ENCODE results near the gene THRB. TPM values are rescaled to one million over a fixed set of nuclear protein-coding genes. Genes with fewer than 3 reads are reported as not detected.

THRB gene
- total RNA-seq, 2 experiments from 2014 or later, result not detected

DNA sequence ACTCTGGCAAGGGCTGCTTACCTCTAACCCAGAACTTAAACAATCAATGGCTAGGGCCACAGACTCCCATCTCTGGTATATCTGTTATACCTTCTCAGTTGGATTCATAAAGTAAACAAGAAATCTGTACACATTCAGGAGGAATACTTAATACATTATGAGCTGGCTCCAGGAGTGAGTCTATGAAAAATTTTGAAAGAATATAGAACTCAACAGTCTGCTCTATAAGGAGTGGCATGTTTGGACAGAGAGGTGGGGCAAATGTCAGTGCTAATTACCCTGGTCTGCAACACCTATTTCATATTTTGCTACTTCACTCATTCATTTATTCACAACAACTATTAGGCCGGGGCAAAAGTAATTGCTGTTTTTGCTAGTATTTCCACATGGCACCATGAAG lies 245.1 kb downstream of the THRB start:
- no peaks in the 10 kb centered on the region for H3K36me3 Mint-ChIP-seq
- no peak overlapping the region for H3K4me3 Mint-ChIP-seq
- no peaks in the 10 kb centered on the region for H3K9me3 Mint-ChIP-seq
- DNase-seq, result no peak
- H3K27ac Mint-ChIP-seq, result no peak overlapping the region
- no peaks in the 10 kb centered on the region for H3K4me1 Mint-ChIP-seq
- H3K27me3 Mint-ChIP-seq, result peaks cover 18% of the 10 kb centered on the region

DNA sequence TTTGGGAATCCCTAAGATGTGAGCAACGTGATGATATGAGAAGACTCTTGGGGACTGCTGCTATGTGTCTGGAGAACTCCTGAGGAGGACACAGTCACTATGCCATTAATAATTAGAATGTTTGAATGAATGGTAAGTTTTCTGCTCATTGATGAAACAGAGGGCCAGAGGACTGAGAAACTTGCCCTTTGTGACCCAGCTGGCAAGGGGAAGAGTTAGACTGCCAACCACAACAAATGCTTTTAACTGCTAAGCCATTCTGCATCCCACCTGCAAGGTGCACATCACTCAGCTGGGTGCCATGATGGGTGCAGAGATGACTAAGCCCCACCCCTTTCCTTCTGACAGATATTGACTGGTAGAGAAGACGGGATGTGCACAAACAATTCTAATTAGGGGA lies 249.6 kb downstream of the THRB start:
- Mint-ChIP-seq H3K36me3 (no peaks in the 10 kb centered on the region), H3K27ac (no peak overlapping the region), H3K27me3 (peaks cover 6% of the 10 kb centered on the region), H3K4me3 (no peak overlapping the region), H3K4me1 (no peaks in the 10 kb centered on the region), H3K9me3 (no peaks in the 10 kb centered on the region)
- DNase-seq, result no peak

DNA sequence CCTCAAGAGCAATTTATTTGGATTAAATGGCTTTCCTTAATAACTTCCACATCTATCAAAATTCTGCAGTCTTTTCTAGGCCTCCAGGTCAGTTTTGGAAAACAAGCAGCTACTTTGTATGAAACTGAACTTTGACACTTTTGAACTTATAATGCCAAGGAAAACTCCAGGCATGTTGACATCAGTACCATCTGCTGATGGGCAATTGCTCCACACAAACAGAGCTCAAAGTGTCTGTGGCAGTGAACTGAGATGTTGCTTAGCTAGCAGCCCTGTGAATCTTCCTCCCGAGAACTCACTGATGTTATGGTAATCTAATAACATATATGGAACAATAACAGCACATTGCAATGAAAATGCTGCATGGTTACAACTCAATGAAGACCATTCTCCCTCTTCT lies 250.2 kb downstream of the THRB start:
- Mint-ChIP-seq H3K27me3 (peaks cover 6% of the 10 kb centered on the region), H3K9me3 (no peaks in the 10 kb centered on the region), H3K4me1 (no peaks in the 10 kb centered on the region), H3K27ac (no peak overlapping the region), H3K4me3 (no peak overlapping the region), H3K36me3 (no peaks in the 10 kb centered on the region)
- no peak for DNase-seq

DNA sequence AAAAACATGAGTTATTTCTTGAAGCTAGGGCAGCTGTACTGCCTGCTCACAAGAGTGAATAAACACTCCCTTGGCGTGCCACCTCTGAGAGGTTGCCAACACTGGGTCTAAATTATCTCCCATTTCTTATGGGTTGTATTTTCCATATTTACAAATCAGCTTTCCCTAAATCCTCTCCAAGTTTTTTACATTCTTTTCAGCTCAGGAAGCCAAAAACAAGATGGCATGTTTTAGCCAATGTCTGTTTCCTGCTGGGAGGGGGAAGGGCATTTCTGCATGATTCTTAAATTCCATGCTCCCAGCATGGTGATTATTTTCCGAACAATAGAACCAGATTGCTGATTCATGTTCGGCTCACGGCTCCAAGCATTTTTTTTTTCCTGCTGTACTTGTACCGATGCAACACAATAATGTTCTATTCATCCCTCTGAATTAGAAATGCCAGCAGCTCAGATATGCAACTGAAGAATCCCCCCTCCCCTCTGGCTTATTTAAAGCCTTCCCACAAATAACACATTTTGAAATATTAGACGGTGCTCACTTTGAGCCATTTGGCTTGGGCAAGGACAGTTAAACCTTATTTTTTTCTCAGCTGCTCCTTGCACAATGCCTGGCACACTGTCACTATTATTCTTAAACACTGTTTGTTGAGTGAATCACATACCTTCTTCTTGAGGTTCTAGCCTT lies 252.5 kb downstream of the THRB start:
- DNase-seq, result no peak
- H3K4me1 Mint-ChIP-seq, result no peaks in the 10 kb centered on the region
- H3K4me3 Mint-ChIP-seq, result no peak overlapping the region
- no peak overlapping the region for H3K27ac Mint-ChIP-seq
- no peaks in the 10 kb centered on the region for H3K36me3 Mint-ChIP-seq
- no peaks in the 10 kb centered on the region for H3K9me3 Mint-ChIP-seq
- no peaks in the 10 kb centered on the region for H3K27me3 Mint-ChIP-seq

DNA sequence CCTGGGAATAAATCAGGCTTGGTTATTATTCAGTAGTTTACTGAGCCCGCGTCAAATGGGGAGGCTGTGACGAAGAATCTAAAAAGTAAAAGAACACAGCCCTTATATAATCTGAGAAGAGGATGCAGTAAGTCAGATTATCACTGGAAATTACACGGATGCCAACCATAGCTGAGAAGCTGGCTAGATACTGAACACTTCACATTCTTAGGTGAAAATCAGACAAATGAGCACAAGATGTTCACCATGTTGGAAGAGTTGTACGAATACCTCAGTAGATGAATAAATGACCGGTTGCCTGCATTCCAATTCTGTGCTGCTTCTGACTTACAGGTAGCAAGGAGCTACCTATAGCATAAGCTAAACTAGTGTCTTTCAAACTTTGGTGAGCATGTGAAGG lies 254.3 kb downstream of the THRB start:
- Mint-ChIP-seq H3K27me3 (no peaks in the 10 kb centered on the region), H3K9me3 (no peaks in the 10 kb centered on the region), H3K36me3 (no peaks in the 10 kb centered on the region), H3K4me3 (no peak overlapping the region), H3K27ac (no peak overlapping the region), H3K4me1 (peaks cover under 1% of the 10 kb centered on the region)
- DNase-seq, result no peak

DNA sequence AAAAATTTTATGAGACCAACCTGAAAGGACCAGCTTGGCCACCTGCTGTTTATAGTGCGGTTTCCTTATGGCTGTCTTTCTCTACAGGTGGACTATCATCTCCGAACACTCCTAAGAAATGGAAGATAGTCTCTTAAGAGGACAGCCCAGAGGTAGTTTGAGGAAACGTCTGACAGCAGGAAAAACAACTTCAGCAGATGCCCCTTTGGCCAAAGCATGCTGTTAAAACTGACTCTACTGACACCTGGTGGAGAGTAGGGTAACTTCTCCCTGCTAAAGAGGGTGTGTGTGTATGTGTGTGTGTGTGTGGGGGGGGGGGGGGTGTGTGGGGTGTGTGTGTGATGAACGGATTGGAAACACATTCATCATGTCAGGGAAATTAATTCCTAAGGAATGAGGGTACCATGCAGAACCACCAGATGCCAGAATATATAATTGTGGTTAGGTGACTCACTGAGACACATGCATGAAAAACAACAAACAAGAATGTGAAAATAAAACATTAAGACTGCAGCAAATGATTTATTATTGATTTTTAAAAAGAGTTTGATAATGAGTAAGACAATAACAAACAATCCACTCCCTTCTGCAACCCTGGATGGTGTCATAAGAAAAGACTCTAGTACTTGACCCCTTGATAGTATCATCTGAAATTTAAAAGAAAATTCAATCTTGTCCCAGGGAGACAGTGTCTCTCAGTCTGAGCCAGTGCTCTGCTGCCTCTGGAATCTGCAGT lies 256.5 kb downstream of the THRB start:
- Mint-ChIP-seq H3K9me3 (no peaks in the 10 kb centered on the region), H3K27ac (no peak overlapping the region), H3K27me3 (peaks cover 4% of the 10 kb centered on the region), H3K4me3 (no peak overlapping the region), H3K4me1 (peaks cover 1% of the 10 kb centered on the region), H3K36me3 (no peaks in the 10 kb centered on the region)
- DNase-seq, result peak; percentile 22

DNA sequence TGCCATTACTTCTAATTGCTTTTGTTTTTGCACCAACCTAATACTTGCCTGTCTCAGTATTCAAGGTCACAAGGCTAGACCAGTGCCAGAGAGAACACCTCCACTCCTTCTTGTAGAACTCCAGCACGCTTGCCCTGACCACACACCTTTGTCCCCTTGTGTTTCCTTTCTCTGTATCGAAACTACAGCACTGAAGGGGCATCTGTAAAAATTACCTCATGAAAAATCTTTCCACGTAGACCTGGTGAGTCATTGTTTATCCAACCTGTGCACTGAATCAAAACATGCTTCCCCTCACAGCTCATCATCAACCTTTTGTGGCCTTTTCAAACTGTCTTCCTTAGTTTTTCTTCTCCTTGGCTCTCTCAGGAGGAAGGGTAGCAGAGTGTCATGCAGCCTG lies 259.5 kb downstream of the THRB start:
- Mint-ChIP-seq H3K27ac (no peak overlapping the region), H3K36me3 (no peaks in the 10 kb centered on the region), H3K4me1 (peaks cover 1% of the 10 kb centered on the region), H3K4me3 (no peak overlapping the region), H3K9me3 (no peaks in the 10 kb centered on the region), H3K27me3 (peaks cover 4% of the 10 kb centered on the region)
- no peak for DNase-seq

DNA sequence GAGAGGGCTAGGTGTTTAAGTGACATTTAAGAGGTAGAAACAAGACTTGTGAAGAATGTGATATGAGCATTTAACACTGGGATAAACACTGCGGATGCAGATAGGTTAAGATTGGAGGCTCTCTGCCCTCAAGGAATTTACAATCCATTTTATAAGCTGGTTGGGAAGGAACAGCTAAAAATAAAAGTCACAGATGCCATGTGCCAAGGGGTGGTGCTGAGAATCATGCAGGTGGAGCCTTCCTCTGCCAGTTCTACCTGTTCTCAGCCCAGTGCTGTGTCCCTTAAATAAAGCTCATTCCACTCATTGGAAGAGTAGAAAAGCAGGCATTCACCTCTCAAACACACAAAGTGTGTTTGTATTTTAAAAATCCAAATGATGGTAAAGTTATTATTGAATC lies 261.9 kb downstream of the THRB start:
- Mint-ChIP-seq H3K27me3 (peaks cover 4% of the 10 kb centered on the region), H3K4me3 (no peak overlapping the region), H3K36me3 (no peaks in the 10 kb centered on the region), H3K4me1 (peaks cover 1% of the 10 kb centered on the region), H3K27ac (no peak overlapping the region), H3K9me3 (no peaks in the 10 kb centered on the region)
- no peak for DNase-seq

DNA sequence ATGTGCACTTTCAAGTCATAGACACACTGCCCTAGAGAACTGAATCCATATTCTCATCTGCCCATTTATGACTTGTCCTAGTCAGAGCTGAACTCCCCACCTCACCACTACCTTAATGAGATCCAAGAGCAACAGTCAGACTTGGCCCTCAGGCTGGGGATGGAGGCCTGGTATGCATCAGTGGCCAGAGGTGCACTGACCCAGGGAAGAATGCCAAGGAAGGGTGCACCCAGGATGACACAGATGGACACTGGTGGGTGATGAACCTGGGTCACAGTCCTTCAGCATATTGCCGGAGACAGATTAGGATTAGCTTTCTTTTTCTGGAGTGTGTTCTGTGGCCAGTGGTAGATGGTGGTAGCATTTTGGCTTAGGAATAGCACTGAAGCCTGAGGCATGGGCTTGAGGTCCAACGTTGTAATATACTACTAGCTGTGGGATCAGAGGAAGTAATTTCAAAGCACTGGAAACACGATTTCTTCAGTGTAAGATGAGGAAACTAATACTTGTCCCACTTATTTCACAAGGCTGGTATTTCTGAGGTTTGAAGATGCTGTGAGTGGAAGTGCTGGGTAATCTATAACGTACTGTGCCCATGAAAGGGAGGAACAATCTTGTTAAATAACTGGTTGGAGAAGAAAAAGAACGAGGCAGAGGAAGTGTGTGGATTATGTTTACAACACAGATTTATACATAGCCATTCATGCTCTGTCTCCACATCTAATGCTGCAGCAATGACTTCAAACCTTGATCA lies 265.0 kb downstream of the THRB start:
- Mint-ChIP-seq H3K27ac (no peak overlapping the region), H3K36me3 (no peaks in the 10 kb centered on the region), H3K4me3 (no peak overlapping the region), H3K27me3 (peaks cover 4% of the 10 kb centered on the region), H3K4me1 (peaks cover 2% of the 10 kb centered on the region), H3K9me3 (no peaks in the 10 kb centered on the region)
- DNase-seq, result no peak

DNA sequence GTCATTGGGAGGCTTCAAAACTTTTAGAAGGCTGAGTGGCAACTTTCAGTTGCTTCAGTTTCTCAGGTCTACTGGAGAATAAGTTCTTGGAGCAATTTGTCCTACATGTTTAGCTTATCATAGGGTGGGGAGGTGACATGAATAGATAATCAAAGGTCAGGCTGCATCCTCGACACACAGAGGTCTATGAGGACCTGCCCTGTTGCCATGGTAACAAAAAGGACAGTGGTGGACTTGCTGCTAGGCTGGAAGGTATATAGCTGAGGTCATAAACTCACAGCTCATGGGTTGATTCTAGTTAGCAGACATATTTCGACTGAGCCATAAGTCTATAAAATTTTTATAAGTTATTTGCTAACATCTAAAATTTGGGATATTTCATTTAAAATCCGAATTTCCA lies 267.0 kb downstream of the THRB start:
- peaks cover 2% of the 10 kb centered on the region for H3K4me1 Mint-ChIP-seq
- no peaks in the 10 kb centered on the region for H3K36me3 Mint-ChIP-seq
- H3K27ac Mint-ChIP-seq, result no peak overlapping the region
- H3K4me3 Mint-ChIP-seq, result no peak overlapping the region
- H3K27me3 Mint-ChIP-seq, result no peaks in the 10 kb centered on the region
- no peaks in the 10 kb centered on the region for H3K9me3 Mint-ChIP-seq
- DNase-seq, result no peak

DNA sequence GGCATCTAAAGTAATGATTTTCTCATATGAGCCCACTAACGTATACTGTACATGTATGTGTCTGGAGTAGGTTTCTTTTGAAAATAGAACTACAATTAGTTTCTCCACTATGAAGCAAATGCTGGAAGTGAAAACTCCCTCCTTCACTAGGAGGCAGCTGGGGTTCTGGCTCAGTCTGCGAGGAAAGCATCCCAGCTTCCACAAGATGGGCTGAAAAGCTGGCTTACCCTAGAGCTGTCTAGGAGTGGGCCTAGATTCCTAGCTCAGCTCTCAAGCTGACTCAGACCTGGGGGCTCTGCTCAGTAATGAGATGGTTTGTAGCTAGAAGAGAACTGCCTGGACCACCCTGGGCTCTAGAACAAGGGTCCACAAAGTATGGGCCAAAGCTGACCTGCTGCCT lies 268.3 kb downstream of the THRB start:
- Mint-ChIP-seq H3K27me3 (peaks cover 6% of the 10 kb centered on the region), H3K27ac (no peak overlapping the region), H3K4me3 (no peak overlapping the region), H3K9me3 (no peaks in the 10 kb centered on the region), H3K4me1 (peaks cover 2% of the 10 kb centered on the region), H3K36me3 (no peaks in the 10 kb centered on the region)
- no peak for DNase-seq

DNA sequence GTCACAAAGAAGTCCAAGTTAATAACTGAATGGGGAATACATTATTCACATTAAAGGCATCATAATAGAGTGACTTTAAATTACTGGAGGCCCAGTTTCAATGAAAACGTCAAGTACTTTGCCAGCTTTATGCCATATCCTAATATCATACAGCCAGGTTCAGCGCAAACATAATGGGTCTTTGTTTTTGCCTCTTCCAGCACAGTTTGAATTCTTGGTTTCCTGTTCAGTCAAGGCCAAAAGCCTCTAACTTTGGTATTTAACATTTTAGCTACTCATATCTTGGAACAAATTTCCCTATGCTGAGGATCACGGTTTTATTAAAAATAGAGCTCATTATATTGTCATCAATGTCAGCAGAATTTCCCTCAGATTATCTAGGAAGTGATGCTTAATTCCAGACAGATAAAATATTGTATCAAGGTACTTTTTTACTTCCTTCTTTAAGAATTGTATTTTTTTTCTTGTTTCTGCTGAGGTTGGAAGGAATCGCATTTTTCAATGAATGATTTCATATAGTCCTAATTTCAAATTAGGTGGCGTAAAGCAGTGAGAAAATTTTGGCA lies 269.2 kb downstream of the THRB start:
- H3K4me1 Mint-ChIP-seq, result peaks cover 2% of the 10 kb centered on the region
- DNase-seq, result no peak
- no peak overlapping the region for H3K27ac Mint-ChIP-seq
- H3K36me3 Mint-ChIP-seq, result no peaks in the 10 kb centered on the region
- peaks cover 6% of the 10 kb centered on the region for H3K27me3 Mint-ChIP-seq
- H3K9me3 Mint-ChIP-seq, result no peaks in the 10 kb centered on the region
- no peak overlapping the region for H3K4me3 Mint-ChIP-seq

DNA sequence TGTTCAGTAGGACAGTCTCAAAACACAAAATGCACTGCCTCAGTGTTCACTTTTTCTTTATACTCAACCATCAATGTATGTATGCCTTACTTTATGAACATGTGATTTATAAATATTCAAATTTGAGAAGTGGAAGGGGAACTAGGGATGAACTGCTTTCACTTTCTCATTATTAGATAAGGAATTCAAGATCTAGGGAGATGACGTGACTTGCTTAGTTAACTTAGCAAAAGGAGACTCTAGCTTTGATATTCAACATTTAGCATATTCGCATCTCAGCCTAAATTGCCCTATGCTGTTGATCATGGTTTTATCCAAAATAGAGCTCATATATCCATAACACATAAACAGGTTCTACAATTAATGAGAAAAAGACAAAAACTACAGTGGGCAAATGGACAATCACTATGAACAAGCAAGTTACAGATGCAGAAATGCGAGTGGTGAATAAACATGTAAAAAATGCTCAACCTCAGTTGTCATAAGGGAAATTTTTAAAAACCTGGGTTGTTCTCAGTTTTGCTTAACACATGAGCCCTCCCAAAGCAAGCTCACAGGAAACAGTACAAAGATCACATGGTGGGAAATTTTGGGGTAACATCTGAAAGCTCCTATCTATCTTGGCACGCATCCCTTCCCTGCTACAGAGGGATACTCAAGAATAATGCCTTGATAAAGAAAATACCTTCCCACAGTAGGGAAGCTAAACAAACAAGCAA lies 269.8 kb downstream of the THRB start:
- Mint-ChIP-seq H3K4me3 (no peak overlapping the region), H3K27me3 (peaks cover 6% of the 10 kb centered on the region), H3K36me3 (no peaks in the 10 kb centered on the region), H3K4me1 (peaks cover 2% of the 10 kb centered on the region), H3K27ac (no peak overlapping the region), H3K9me3 (no peaks in the 10 kb centered on the region)
- DNase-seq, result no peak

DNA sequence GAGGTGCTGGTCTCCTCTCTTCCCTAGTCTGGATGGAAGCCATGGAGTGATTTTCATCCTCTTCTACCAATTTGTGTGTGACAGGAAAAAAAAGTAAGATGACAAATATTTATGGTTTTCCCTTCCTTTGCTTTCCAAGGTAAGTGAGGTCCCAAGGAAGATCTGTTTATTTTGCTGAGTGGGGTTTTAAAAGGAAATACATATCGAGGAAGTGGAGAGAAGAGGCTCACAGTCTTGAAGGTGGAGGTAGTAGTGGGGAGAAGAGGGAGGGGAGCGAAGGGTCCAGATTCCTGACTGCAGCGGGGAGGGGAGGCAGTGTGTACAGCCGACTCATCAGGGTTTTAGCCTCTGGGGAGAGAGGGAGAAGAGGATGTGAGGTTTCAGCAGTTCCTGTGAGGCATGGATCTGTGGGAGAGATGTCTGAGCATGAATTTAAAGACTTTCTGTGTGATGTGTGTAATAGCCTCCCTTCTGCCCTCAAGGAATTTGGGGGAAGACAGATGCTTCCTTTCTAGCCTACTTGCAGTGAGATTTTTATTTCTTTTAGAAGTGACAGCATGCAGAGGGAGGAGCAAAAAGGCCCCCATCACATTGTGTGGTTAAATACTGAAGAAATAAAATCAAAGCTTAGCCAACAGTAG lies 272.4 kb downstream of the THRB start:
- DNase-seq, result no peak
- no peak overlapping the region for H3K27ac Mint-ChIP-seq
- peaks cover 2% of the 10 kb centered on the region for H3K4me1 Mint-ChIP-seq
- H3K9me3 Mint-ChIP-seq, result no peaks in the 10 kb centered on the region
- H3K36me3 Mint-ChIP-seq, result no peaks in the 10 kb centered on the region
- peaks cover 6% of the 10 kb centered on the region for H3K27me3 Mint-ChIP-seq
- H3K4me3 Mint-ChIP-seq, result no peak overlapping the region
